Neural crest cell (in vitro differentiated cells): Measurements from ENCODE around the gene B4GALT2. TPM values are rescaled to one million over a fixed set of nuclear protein-coding genes. Genes with fewer than 3 reads are reported as not detected.

Experiments
- DNase-seq: peaks from one replicate; pipeline ENCODE4 v3.0.0; 2021; ENCODE audit warnings: low read depth, mixed read lengths, low spot score
- H3K27ac Mint-ChIP-seq: one replicate; pipeline ENCODE4 v1.8.0; 2021; ENCODE audit warnings: mild to moderate bottlenecking, mixed read lengths; ENCODE audit not compliant: unreplicated experiment
- H3K27me3 Mint-ChIP-seq: 2 replicates; pipeline ENCODE4 v1.8.0; 2021; ENCODE audit warnings: low read depth, mild to moderate bottlenecking, mixed read lengths
- H3K36me3 Mint-ChIP-seq: 2 replicates; pipeline ENCODE4 v1.8.0; 2021; ENCODE audit warnings: low read depth, mild to moderate bottlenecking, mixed read lengths
- H3K4me1 Mint-ChIP-seq: 2 replicates; pipeline ENCODE4 v1.8.0; 2021; ENCODE audit warnings: mixed read lengths
- H3K4me3 Mint-ChIP-seq: one replicate; pipeline ENCODE4 v1.8.0; 2021; ENCODE audit warnings: mild to moderate bottlenecking, mixed read lengths
- H3K9me3 Mint-ChIP-seq: 2 replicates; pipeline ENCODE4 v1.8.0; 2021; ENCODE audit warnings: mixed read lengths
- CTCF ChIP-seq: fragments of 200-600 bp; sonication (generic); conservative IDR thresholded peaks from 2 replicates; pipeline ENCODE4 v1.5.0; 2021; ENCODE audit warnings: antibody characterized with exemption, mild to moderate bottlenecking
- total RNA-seq: library from RNA; stranded (reverse); gene quantifications from 2 replicates; pipeline ENCODE4 v1.2.1, GENCODE V29; 2021

The B4GALT2 gene
- total RNA-seq, 1 donor from 2014 or later = 88.7 TPM

DNA sequence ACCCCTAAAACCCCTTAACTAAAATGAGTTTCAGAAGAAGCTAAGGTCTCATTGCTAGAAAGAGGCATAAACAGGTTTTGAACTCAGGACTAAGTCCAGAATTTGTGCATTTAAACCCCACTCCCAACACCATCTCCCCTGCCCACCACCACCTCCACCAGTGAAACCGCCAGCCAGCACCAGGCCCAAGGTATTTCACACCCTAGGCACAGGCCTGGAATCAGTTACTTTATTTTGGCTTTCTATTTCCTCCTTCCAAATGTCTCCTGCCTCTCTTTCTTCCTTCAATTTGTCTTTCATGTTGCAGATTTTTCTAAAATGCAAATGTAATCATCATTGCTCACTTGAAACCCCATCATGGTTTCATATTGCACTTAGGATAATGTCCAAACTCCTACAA lies 34.1 kb upstream of the B4GALT2 start:
- no peak for DNase-seq
- Mint-ChIP-seq H3K4me3 (no peak overlapping the region), H3K27ac (no peak overlapping the region), H3K27me3 (peaks cover 2% of the 10 kb centered on the region), H3K9me3 (no peaks in the 10 kb centered on the region), H3K36me3 (no peaks in the 10 kb centered on the region), H3K4me1 (peaks cover 23% of the 10 kb centered on the region)
- TF ChIP-seq CTCF = no peak

DNA sequence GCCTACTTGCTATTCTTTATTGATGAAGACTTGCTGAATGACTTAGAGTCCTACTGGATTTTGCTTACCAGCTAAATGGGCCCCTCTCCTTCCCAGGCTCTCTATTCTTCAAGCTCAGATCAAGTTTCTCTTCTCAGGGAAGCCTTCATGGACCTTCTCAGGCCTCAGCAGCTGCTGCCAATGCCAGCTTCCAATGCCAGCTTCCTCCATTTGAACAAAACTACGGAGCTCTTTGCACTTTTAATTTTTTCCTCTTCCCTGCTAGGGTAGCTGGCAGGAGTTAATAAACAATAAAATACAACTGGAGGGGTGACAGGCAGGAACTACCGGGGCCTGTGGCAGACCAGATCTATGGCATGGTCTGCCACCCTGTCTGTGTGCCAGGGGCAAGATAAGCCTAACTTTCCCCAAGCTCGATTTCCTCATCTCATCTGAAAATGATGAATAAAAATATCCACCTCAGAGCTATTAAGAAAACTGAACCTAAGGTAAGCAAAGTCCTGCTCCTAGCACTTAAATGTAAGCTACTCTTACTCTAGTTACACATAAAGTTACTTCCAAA lies 33.3 kb upstream of the B4GALT2 start:
- Mint-ChIP-seq H3K36me3 (peaks cover 4% of the 10 kb centered on the region), H3K4me3 (peak overlapping the region; percentile 86), H3K4me1 (peaks cover 29% of the 10 kb centered on the region), H3K27me3 (no peaks in the 10 kb centered on the region), H3K27ac (no peak overlapping the region), H3K9me3 (no peaks in the 10 kb centered on the region)
- TF ChIP-seq CTCF = no peak
- DNase-seq = no peak

DNA sequence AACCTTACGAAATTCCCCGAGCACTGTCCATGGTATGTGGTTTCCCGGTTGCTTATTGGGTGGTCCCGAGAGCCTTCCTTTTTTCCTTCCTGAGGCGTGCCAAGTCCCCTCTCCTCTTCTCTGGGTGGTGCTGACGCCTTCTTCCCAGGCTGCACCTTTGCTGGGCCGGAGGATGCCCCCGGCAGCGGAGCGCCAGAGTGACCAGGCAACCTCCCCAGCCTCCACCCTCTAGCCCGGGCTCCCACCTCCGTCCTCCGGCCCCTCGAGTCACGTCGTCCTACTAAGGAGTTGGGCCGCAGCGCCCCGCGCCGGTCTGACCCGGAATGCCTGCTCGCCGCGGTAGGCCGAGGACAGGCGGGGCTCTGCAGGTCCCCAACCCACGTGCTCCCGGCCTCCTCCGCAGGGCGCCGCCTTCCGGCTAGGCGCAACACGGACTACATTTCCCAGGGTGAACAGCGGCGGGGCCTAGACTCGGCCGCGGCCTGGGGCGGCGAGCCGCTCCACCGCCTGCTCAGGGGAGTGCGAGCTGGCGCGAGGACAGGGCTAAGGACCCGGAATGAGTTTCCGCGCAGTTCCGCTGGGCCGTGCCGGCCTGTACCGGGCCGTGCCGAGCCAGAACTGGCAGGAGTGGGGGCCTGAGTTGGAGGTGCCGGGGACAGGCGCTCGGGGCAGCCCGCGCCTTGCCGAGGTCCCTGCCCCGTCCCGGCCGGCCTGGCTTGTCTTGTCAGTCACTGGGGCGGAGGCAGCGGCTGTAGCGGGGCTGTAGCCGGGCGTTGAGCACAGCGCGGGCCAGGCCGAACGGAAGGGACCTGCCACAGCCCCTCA lies 32.6 kb upstream of the B4GALT2 start, which contains the start of gene IPO13:
TSS of gene IPO13 (plus strand) at position 715 of the 825 bp plus-strand sequence. CDS start 651 bp downstream, outside the sequence.
- Mint-ChIP-seq H3K4me3 (peak within 1 kb of the TSS; percentile 86), H3K27ac (peak within 1 kb of the TSS; percentile 99), H3K4me1 (peaks cover 33% of the 10 kb centered on the region), H3K9me3 (no peaks in the 10 kb centered on the region), H3K36me3 (peaks cover 4% of the 10 kb centered on the region), H3K27me3 (no peaks in the 10 kb centered on the region)
- DNase-seq = peak; percentile 95
- peak; percentile 73 for TF ChIP-seq CTCF

- Mint-ChIP-seq H3K9me3 (no peaks in the 10 kb centered on the region), H3K4me1 (peaks cover 33% of the 10 kb centered on the region), H3K36me3 (peaks cover 4% of the 10 kb centered on the region), H3K27ac (peak overlapping the region; percentile 99), H3K27me3 (no peaks in the 10 kb centered on the region), H3K4me3 (peak overlapping the region; percentile 86)
- no peak for DNase-seq
- TF ChIP-seq CTCF = no peak
These were observed 31.7 kb upstream of the B4GALT2 start for GRCh38 chr1:43947061-43947873.

DNA sequence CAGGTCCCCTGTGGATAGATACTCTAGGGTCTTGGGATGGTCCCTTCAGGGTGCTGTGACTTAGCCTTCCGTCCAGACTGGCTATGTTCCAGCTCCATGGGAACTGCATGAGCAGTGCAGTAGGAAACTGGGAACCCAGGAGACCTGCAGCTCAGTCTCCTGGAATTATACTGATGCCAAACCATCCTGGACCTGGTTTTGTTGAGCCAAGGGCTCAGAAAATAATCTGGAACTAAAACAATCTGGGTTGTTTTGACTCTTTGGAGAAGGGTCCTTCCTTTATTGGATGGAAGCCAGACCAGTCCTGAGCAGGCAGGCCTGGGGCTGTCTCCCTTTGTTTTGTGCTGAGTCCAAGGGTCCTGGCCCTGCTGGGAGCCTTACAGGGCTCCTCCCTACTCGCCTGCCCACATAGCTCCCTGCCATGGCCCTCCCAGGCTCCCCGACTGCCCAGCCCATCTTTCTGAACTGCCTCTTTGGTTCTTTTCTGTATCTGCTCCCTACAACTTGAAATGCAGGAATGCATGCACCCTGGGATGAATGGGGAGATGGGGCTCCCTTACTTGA lies 31.1 kb upstream of the B4GALT2 start:
- Mint-ChIP-seq H3K4me1 (peaks cover 33% of the 10 kb centered on the region), H3K27ac (peak overlapping the region; percentile 77)
- TF ChIP-seq CTCF = no peak

More for the DNA sequence above, 31.1 kb upstream of the B4GALT2 start:
- Mint-ChIP-seq H3K36me3 (peaks cover 4% of the 10 kb centered on the region), H3K27me3 (no peaks in the 10 kb centered on the region), H3K9me3 (no peaks in the 10 kb centered on the region), H3K4me3 (peak overlapping the region; percentile 86)
- no peak for DNase-seq
